GM13977 (cell line): Measurements from ENCODE around the gene CIRBP.

Experiments
- DNase-seq: peaks from one replicate; pipeline ENCODE4 v3.0.0; 2012; ENCODE audit warnings: low spot score
- in situ Hi-C: fragments of 300-500 bp; cut with MboI; formaldehyde crosslinking; loops from one replicate; pipeline ENCODE4 v1.12.0; 2022; ENCODE audit warnings: low sequenced_read_pairs, low pct_unique_long_range_greater_than_20kb, mixed read lengths, inconsistent platforms; ENCODE audit not compliant: unreplicated experiment
- TF ChIP-seq, protein P1 (sequence below): IDR thresholded peaks from 2 replicates; pipeline ENCODE4 v1.5.1; 2012; ENCODE audit warnings: mild to moderate bottlenecking, control low read depth; ENCODE audit not compliant: insufficient read depth; ENCODE audit errors: extremely low read depth, missing control alignments

Gene CIRBP

DNA sequence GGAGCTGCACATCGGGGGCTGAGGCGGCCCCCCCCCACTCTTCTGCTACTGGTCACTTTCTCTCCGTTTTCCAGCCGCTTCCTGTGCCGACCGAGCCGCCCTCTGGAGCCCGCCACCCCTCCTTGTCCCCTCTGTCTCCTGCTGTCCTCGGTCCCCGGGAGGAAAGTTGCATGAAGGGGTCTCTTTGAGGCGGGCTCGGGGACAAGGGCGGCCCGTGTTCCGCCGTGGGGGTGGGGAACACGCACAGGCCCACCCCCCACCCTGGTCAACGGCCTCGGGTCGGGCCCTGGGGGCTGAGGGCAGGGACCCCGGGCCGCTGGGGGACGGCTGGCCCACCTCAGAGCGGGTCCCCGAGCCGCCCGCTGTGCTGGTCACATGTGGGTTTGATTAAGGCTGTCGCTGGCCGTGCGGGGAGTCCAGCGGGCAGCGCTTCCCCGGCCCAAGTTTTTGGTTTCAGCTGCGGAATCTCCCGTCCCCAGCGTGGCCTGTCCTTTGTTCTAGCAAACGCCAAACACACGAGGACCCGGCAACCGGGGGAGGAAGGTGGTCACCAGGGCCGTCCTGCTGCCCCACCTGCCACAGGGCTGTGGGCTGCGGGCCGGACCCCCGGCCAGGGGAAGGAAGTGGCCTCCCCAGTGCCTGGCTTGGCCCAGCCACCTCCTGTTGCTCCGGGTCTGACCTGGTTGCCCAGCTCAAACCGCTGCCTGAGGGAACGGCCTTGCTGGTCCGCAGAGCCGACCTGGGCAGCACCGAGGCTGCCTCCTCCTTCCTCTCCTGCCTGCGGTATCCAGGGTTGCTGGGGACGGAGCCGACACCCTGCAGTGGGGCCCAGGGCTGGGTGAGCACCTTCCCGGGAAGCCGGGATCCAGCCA is 18.5 kb downstream of the CIRBP start:
- no peak for DNase-seq
- TF ChIP-seq, protein P1, sequence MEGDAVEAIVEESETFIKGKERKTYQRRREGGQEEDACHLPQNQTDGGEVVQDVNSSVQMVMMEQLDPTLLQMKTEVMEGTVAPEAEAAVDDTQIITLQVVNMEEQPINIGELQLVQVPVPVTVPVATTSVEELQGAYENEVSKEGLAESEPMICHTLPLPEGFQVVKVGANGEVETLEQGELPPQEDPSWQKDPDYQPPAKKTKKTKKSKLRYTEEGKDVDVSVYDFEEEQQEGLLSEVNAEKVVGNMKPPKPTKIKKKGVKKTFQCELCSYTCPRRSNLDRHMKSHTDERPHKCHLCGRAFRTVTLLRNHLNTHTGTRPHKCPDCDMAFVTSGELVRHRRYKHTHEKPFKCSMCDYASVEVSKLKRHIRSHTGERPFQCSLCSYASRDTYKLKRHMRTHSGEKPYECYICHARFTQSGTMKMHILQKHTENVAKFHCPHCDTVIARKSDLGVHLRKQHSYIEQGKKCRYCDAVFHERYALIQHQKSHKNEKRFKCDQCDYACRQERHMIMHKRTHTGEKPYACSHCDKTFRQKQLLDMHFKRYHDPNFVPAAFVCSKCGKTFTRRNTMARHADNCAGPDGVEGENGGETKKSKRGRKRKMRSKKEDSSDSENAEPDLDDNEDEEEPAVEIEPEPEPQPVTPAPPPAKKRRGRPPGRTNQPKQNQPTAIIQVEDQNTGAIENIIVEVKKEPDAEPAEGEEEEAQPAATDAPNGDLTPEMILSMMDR: no peak
- in situ Hi-C loops: loop anchor here (25.0 kb wide), 1 partner anchor 100 kb away; the partner anchor contains the start of gene NDUFS7

DNA sequence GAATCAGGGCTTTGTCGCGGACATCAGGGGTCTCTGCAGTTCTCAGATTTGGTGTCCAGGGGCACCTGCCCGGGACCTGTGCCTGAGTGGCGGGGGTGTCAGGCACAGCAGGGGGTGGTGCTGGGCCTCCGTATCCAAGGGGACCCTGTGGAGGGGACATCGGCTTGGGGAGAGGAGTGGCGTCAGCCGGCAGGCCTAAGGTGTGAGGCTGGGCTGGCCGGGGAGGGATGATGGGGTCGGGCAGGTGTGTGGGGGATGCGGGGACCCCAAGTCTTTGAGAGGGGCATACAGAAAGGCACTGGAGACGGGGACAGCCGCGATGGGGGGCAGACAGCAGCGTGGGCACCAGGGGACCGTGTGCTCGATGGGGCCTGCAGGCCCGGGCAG is 19.1 kb downstream of the CIRBP start:
- DNase-seq: no peak
- in situ Hi-C loops: loop anchor here (25.0 kb wide), 1 partner anchor 99 kb away; the partner anchor contains the start of gene NDUFS7
- TF ChIP-seq, protein P1: no peak

DNA sequence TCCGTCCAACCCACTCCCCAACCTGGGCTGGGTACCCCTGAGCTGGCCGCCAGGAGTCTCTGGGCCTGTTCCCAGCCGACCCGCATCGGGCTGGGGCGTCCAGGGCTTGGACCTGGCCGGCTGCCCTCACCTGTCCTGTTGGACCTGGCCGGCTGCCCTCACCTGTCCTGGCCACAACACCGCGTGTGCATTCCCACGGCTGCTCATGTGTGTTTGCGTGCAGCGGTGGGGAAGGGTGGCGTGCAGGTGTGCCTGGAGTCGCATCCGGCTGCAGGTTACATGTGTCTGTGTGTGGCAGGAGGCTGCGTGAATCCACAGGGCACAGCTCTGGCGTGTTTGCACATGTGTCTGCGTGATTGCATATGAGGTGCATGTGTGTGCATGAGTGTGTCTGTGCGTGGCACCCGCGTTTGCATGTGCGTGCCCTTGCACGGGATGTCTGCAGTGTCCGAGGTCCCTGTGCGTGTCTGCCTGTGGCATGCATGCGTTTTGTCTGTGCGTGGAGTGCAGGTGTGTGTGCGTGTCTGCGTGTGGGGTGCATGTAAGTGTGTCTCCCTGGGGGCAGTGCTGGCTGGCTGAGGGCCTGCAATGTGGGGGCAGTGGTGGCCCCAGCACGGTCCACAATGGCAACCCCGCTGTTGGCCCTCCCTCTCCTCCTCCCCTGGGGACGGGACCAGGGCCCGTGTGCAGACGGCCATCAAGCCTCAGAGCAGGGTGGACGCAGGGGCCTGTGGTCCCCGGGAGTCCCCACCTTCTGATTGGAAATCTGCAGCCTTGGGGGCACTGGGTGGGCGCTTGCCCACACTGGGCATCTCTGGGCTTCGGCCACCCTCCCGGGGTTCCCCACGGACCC is 19.9 kb downstream of the CIRBP start:
- in situ Hi-C loops: loop anchor here (25.0 kb wide), 1 partner anchor 98 kb away; the partner anchor contains the start of gene NDUFS7
- TF ChIP-seq, protein P1: no peak
- DNase-seq: no peak

DNA sequence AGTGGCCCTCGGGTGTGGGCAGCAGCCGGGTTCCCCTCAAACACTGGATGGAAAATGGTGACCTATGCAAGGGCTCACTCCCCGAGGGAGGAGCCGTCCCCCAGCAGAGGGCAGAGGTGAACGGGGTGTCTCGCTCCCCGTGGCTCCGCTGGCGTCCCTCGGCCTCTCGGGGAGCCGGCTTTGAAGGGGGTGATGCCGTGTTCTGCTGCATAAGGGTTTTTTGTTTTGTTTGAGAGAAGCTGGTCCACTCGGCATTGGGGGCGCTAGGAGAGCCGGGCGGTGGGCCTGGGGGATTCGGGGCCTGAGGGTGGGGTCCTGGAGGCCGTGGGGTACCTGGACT is 20.5 kb downstream of the CIRBP start:
- TF ChIP-seq, protein P1: no peak
- DNase-seq: no peak
- in situ Hi-C loops: loop anchor here (25.0 kb wide), 1 partner anchor 98 kb away; the partner anchor contains the start of gene NDUFS7

DNA sequence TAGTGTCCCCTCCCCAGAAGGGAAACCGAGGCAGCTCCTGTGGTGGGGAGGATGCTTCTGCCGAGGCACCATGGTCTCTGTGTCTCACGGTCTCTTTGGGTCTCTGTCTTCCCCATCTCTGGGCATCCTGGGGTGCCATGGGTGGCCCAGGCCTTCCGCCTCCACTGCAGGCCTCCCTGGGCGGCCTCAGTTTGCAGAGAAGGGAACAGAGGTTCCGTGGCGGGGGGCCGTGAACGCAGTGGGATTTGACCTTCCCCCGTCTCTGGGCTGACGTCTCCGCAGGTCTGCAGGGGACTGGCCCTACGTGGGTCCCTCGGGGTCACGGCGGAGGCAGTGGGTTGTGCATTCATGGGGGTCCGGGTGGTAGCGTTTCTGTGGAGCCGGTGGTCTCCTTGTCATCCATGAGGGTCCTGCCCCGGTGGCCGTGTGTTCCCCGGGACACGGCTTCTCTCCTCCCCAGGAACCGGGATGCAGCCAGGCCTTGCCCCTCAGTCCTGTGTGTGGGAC is 21.1 kb downstream of the CIRBP start:
- no peak for DNase-seq
- in situ Hi-C loops: loop anchor here (25.0 kb wide), 1 partner anchor 97 kb away; the partner anchor contains the start of gene NDUFS7
- TF ChIP-seq, protein P1: no peak
